Large intestine (tissue), 3 donors: Measurements from ENCODE around the gene KLK2. TPM values are rescaled to one million over a fixed set of nuclear protein-coding genes. Genes with fewer than 3 reads are reported as not detected.

Experiments
- DNase-seq, 2 donors: peaks; one replicate each; pipeline versions ENCODE4 v3.0.0 to v3.0.0-alpha.2; 2013
- H3K27ac ChIP-seq: one replicate; pipeline ENCODE4 v1.5.1; 2013; ENCODE audit warnings: low read length
- H3K27me3 ChIP-seq: 2 replicates; pipeline ENCODE4 v1.6.1; 2013; ENCODE audit warnings: low read length; ENCODE audit not compliant: control insufficient read depth, insufficient read depth
- H3K36me3 ChIP-seq: 2 replicates; pipeline ENCODE4 v1.6.1; 2013; ENCODE audit warnings: low read length; ENCODE audit not compliant: control insufficient read depth, insufficient read depth
- H3K4me1 ChIP-seq: one replicate; pipeline ENCODE4 v1.6.1; 2013; ENCODE audit warnings: low read length; ENCODE audit not compliant: control insufficient read depth, insufficient read depth
- H3K4me3 ChIP-seq: one replicate; pipeline ENCODE4 v1.5.1; 2013; ENCODE audit warnings: low read length
- H3K9me3 ChIP-seq: one replicate; pipeline ENCODE4 v1.6.1; 2013; ENCODE audit warnings: mild to moderate bottlenecking, low read depth, low read length, moderate library complexity; ENCODE audit not compliant: control insufficient read depth
- WGBS: methylation state at CpG from one replicate; pipeline ENCODE4 v1.1.5; 2013; ENCODE audit warnings: low lambda C conversion rate; ENCODE audit not compliant: insufficient coverage; 5-methylcytosine and 5-hydroxymethylcytosine counted together
- polyA plus RNA-seq: library from polyadenylated mRNA; unstranded; fragments of 120-200 nt; gene quantifications from one replicate; pipeline ENCODE4 v1.2.1, GENCODE V29; 2013

KLK2 gene
- polyA plus RNA-seq, 1 donor = 0.15 TPM

DNA sequence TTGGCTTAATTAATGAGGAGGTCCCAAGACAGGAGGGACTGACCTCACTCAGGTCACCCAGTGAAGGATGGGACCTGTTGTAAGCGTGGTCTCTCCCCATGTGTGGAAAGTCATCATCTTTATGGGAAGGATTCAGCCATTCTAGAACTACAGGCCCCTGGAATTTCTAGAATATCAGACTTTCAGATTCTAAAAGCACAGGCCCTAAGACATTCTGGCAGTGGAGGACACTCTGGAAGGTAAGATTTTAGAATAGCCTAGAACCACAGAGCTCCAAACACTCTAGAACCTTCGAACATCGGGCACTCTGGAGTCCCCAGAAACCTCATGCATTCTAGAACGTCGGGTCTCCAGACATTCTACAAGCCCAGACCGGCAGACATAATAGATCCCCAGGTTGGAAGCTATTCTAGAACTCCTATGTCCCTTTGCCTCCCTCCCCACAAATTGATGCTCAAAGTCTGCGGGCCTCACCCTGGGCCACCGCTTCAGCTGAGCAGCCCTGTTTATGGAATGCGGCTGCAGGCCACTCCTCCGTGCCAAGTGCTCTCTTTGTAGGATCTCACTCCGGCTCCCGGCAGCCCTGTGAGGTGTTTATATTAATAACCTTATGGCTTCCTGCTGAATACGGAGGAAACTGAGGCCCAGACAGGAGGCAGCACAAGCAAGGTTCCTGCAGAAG lies 38.0 kb upstream of the KLK2 start:
- DNase-seq = no peak
- H3K27me3 ChIP-seq = peaks cover 17% of the 10 kb centered on the region
- no CpG with 5 or more reads among the region's 13 CpGs for WGBS
- peaks cover 2% of the 10 kb centered on the region for H3K9me3 ChIP-seq
- peaks cover 6% of the 10 kb centered on the region for H3K4me1 ChIP-seq
- peak overlapping the region; percentile 56 for H3K4me3 ChIP-seq
- no peak overlapping the region for H3K27ac ChIP-seq
- H3K36me3 ChIP-seq = no peaks in the 10 kb centered on the region

DNA sequence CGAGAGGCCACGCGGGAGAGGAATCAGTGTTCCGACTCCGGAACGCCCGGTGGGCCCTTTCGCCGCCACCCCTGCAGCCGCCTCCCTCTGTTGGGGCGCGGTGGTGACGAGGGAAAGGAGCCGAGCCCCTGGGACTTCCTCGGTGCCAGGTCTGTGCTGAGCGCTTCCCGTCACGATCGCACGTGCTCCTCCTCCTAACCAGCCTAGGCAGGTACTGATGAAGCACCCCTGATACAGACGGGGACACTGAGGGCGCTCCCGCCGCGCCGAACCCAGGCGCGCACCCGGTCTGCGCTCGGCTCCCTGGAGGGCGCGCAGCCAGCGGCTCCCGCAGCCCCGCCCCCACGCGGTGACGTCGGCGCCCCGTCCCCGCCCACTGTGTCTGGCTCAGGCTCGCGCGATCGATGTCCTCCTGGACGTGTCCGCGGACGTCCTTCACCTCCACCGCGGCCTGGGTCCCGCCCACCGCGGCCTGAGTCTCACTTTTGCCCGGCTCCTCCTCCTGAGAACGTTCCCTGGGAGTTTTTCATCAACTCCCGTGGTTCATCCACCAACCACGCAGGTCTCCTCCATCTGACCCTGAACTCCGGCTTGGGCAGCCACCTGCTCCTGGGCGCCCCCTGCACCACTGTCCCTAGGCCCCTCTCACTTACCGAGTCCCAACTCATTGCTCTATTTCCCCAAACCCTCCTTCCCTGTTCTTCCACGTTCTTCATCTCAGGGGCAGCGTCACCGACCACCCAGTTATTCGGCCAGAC lies 37.3 kb upstream of the KLK2 start:
- Histone ChIP-seq H3K36me3 (no peaks in the 10 kb centered on the region), H3K9me3 (peaks cover 2% of the 10 kb centered on the region), H3K27me3 (peaks cover 17% of the 10 kb centered on the region), H3K4me1 (peaks cover 6% of the 10 kb centered on the region), H3K27ac (no peak overlapping the region), H3K4me3 (peak overlapping the region; percentile 56)
- 20% methylated on average over 2 of the region's 67 CpGs for WGBS
- DNase-seq = peak; percentile 60 to 79

DNA sequence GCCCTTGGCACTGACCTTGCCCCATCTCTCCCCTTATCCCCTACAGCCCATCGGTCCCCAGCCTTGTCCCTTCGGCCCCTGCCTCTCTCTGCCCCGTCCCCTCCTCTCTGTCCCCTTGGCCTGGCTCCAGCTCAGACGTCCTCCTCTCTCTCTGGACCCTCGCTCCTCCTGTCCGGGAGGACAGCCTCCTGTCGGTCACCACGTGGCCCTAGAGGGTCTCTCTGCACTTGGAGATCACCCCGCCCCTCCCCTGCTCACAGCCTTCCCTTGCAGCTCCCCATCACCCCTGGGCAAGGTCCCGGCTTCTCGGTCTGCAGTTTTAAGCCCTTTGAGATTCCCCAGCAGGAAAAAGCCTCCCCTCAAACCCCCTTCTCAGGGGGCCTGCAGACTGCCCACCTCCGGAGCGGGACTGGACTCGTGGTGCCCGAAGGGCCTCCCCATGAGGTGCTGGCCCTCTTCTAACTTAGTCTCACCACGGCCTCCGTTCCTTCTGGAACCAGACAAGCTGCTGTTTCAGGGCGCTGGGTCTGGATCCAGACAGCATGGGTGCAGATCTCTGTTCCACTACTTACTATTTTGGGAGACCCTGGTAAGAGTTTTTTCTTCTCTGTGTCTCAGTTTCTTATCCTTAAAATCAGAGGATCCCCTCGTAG lies 36.6 kb upstream of the KLK2 start:
- no peak for DNase-seq
- no CpG with 5 or more reads among the region's 19 CpGs for WGBS
- Histone ChIP-seq H3K36me3 (no peaks in the 10 kb centered on the region), H3K9me3 (peaks cover 2% of the 10 kb centered on the region), H3K27me3 (peaks cover 17% of the 10 kb centered on the region), H3K27ac (no peak overlapping the region), H3K4me3 (no peak overlapping the region), H3K4me1 (peaks cover 6% of the 10 kb centered on the region)

GRCh38 chr19:50837300-50837699 lies 35.9 kb upstream of the KLK2 start:
- Histone ChIP-seq H3K27me3 (peaks cover 17% of the 10 kb centered on the region), H3K27ac (no peak overlapping the region), H3K4me3 (no peak overlapping the region), H3K4me1 (peaks cover 6% of the 10 kb centered on the region), H3K9me3 (peaks cover 2% of the 10 kb centered on the region), H3K36me3 (no peaks in the 10 kb centered on the region)
- WGBS = no CpG with 5 or more reads among the region's 10 CpGs
- DNase-seq = no peak

DNA sequence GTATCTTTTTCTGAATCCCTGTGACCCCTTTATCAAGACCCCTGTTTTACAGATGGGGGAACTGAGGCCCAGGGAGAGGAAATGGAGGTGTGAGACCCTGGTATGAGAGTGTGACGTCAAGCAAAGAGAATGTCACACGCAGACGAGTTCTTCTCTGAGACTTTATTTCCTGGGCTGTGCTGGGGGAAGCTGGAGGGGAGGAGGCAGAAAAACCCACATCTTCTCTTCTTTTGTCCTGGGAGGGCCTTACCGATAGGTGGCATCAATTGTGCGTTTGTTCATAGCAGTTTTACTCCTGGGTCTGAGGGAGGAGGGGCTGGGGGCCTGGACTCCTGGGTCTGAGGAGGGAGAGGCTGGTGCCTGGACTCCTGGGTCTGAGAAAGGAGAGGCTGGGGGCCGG lies 35.0 kb upstream of the KLK2 start:
- no peak overlapping the region for H3K27ac ChIP-seq
- peaks cover 2% of the 10 kb centered on the region for H3K9me3 ChIP-seq
- H3K36me3 ChIP-seq = no peaks in the 10 kb centered on the region
- DNase-seq = no peak
- peaks cover 17% of the 10 kb centered on the region for H3K27me3 ChIP-seq
- H3K4me3 ChIP-seq = no peak overlapping the region
- H3K4me1 ChIP-seq = peaks cover 6% of the 10 kb centered on the region
- 20% methylated on average over 3 of the region's 6 CpGs for WGBS

- H3K4me1 ChIP-seq = peaks cover 6% of the 10 kb centered on the region
- no peak overlapping the region for H3K27ac ChIP-seq
- 73% methylated on average over 3 of the region's 10 CpGs for WGBS
- H3K9me3 ChIP-seq = peaks cover 10% of the 10 kb centered on the region
- H3K27me3 ChIP-seq = peaks cover 16% of the 10 kb centered on the region
- DNase-seq = no peak
- H3K36me3 ChIP-seq = no peaks in the 10 kb centered on the region
- no peak overlapping the region for H3K4me3 ChIP-seq
These were observed 33.3 kb upstream of the KLK2 start for GRCh38 chr19:50839712-50840655.

GRCh38 chr19:50842130-50842529 lies 31.1 kb upstream of the KLK2 start:
- Histone ChIP-seq H3K9me3 (peaks cover 10% of the 10 kb centered on the region), H3K4me3 (no peak overlapping the region), H3K4me1 (no peaks in the 10 kb centered on the region), H3K27me3 (no peaks in the 10 kb centered on the region), H3K27ac (no peak overlapping the region), H3K36me3 (no peaks in the 10 kb centered on the region)
- no peak for DNase-seq
- no CpG with 5 or more reads among the region's 6 CpGs for WGBS

GRCh38 chr19:50843205-50843604 lies 30.0 kb upstream of the KLK2 start:
- H3K27me3 ChIP-seq = no peaks in the 10 kb centered on the region
- DNase-seq = no peak
- WGBS = 100% methylated on average over 2 of the region's 2 CpGs
- H3K36me3 ChIP-seq = no peaks in the 10 kb centered on the region
- no peaks in the 10 kb centered on the region for H3K4me1 ChIP-seq
- no peak overlapping the region for H3K4me3 ChIP-seq
- H3K27ac ChIP-seq = no peak overlapping the region
- peaks cover 10% of the 10 kb centered on the region for H3K9me3 ChIP-seq

GRCh38 chr19:50843701-50844221 lies 29.5 kb upstream of the KLK2 start:
- no peaks in the 10 kb centered on the region for H3K36me3 ChIP-seq
- H3K9me3 ChIP-seq = peaks cover 10% of the 10 kb centered on the region
- no peaks in the 10 kb centered on the region for H3K4me1 ChIP-seq
- no peaks in the 10 kb centered on the region for H3K27me3 ChIP-seq
- DNase-seq = no peak
- H3K4me3 ChIP-seq = no peak overlapping the region
- no peak overlapping the region for H3K27ac ChIP-seq
- WGBS = no CpG with 5 or more reads among the region's 7 CpGs
